HG03442 (cell line): ENCODE results near the gene GALNT18.

Source experiments
- ATAC-seq: cut with Tn5 transposase; IDR thresholded peaks from one replicate; pipeline ENCODE4 v1.9.1; 2021; ENCODE audit warnings: mild to moderate bottlenecking, moderate library complexity; ENCODE audit not compliant: unreplicated experiment

GALNT18 gene

GRCh38 chr11:11320825-11321224 is 301.0 kb downstream of the GALNT18 start:
- ATAC-seq = no peak

DNA sequence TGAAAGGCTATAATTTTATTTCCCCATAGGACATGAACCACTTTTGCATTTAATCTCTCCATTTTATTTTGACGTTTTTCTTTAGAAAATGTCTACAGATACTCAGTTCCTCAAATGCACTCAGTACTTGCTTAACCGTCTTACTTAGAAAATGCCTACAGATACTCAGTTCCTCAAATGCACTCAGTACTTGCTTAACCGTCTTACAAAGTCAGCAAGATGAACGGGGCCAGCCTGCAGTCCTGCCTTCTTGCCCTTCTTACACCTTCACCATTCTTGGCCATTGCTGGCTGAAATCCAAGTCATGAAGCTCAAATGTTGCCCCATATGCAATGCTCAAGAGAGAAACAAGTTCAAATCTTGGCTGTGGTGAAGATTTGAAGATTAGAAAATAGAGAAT is 302.8 kb downstream of the GALNT18 start:
- ATAC-seq = no peak

GRCh38 chr11:11318461-11318860 is 303.3 kb downstream of the GALNT18 start:
- ATAC-seq = no peak

- ATAC-seq = no peak
These were observed 305.1 kb downstream of the GALNT18 start for GRCh38 chr11:11316651-11317230.

DNA sequence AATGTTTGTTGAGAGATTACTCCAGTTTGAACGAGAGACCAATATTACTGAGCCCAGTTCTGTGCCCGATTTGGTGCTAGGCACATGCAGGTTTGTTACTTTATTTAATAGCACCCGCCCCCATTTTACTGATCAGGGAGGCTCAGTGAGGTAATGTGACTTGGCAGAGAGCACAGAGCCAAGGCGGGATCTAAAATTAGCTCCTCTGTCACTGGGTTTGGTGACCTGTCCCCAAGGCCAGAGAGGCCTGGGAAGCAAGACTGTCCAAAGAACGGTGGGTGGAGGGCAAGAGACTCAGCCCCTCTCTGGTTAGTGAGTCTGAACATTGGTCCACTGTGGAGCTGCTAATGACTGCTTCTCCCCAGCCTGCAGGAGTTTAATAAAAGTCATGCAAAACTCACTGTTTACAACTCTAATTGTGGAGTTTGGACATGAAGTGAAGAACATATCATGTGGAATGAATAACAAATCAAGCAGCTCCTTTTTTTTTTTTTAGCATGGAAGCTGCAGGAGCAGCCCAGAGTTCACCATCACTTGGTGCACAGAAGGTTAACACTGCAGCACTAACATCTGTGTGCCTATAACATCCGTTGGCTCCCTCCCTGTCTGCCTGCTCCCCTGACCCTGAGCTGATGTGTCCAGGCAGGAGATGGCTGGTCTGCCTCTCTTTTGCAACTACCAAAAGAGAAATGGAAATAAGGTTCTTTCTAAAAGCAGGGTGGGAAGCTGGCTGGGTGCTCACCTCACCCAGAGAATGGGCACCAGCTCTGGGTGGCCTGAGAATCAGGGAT is 307.7 kb downstream of the GALNT18 start:
- ATAC-seq = no peak

DNA sequence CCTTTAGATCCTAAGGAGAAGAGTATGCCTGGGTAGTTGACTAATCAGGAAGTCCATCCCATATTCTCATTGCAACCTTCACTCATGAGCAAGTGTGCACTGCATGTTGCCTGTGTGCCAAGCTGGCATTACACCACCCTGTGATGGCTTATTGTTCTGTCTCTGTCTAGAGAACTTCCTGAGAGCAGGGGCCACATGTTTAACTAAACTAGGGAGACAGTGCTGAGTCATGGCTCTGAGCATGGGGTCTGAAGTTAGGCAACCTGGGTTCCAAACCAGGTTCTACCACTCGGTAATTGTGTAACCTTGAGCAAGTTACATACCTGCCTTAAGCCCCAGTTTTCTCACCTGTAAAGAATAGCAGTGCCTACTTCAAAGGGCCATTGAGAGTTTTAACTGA is 308.4 kb downstream of the GALNT18 start:
- no peak for ATAC-seq

DNA sequence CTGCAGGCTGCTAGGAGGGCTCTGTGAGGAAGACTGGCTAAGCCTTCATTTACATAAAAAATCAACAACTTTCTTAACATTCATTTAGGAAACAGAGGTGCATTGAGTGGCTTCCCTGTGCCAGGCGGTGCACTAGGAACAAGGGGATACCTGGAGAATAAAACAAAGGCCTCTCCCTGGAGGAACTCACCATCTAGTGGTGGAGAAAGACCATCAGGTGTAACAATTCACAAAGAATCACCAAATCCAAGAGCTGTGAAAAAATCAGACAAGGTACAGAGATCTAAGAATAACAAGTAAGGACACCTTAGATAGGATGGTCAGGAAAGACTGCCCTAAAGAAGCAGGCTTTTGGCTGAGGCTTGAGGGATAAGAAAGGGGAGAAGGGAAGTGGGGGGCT is 309.1 kb downstream of the GALNT18 start:
- no peak for ATAC-seq

DNA sequence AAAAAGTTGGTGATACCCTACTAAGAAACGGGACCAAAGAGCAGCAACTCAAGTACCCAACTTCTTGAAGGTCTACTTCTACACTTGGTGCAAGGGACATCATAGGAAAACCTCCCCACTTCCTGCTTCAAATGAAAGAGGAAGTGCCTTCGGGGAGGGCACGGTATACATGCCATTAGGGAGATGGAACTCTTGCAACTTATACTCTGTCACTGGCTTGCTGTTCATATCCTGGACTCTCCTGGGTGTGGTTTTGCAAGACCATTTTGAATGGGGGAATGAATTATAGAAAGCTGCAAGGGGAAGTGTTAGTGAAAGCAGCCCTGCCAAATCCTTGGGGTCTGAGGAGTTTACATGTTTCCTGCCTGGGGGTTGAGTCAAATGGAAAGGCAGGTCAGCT is 310.6 kb downstream of the GALNT18 start:
- ATAC-seq = no peak

DNA sequence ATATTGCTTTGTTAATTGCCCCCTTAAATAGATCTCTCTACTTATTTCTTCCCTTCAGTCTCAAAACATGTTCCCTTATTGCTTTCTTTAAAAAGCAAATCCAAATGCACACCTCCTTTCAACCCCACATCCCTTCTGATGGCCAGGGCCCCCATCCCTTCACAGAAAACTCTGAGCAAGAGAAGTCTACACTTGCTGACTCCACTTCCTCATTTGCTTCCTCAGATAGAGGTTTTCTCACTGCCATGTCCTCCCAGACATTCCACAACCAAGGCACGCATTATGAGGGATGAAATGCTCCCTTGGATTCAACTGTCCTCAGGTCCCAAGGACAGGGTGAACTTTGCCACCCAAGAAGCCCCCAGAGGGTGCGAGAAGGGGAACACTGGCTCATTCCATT is 311.9 kb downstream of the GALNT18 start:
- ATAC-seq = no peak

- no peak for ATAC-seq
These were observed 313.6 kb downstream of the GALNT18 start for GRCh38 chr11:11308249-11308648.

- ATAC-seq = no peak
These were observed 314.9 kb downstream of the GALNT18 start for GRCh38 chr11:11306855-11307254.

DNA sequence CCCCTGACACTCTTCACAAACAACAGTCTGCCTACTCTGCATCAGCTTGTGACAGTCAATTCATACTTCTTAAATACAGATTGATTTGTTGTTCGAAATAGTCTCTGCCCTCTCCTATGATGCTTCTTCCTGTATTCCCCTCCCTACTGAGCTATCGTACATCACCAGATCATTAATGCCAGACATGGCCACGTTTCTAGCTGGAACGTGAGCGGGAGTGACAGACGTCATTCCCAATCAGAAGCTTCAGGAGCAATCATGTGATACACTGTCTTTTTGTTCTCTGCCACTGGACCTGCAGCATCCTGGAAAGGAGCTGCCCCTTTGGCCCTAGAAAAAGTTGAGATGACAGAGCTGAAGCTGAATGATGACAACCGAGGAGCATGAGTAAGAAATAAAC is 317.3 kb downstream of the GALNT18 start:
- ATAC-seq = no peak

DNA sequence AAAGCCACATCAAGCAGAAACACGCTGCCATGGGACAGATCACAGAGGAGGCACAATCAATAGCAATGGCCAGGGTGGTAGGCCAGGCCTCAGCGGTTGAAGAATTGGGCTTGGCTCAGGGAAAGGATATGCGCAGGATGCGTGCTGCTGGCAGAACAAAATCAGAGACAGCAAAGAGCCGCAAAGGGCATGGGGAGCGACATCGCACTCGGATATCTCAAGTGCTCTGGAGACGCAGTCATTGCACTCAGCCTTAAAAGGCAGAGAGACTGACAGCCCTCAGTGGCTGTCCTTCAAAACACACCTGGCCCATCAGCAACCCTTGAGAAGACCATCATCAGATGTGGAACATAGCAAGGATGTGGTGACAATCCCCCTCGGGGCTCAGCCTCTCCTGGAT is 319.2 kb downstream of the GALNT18 start:
- ATAC-seq = no peak

GRCh38 chr11:11301212-11301611 is 320.6 kb downstream of the GALNT18 start:
- no peak for ATAC-seq

DNA sequence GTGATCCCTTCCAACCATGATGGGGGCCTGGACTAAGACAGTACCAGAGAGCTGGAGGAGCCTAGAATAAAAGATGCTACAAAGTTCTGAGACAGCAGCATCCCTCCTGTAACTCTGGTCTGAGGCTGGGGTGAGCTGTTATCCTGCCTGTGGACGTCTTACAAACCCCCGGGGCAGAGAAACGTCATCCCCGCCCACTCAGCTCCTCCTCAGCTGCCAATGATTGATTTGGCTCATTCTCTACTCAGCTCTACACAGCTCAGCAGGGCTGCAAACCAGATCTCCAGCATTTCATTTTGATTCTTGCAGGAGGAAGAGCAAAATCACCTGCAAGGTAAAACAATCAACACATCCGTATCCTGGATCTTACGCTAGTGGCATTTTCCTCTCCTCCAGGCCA is 324.2 kb downstream of the GALNT18 start:
- no peak for ATAC-seq

DNA sequence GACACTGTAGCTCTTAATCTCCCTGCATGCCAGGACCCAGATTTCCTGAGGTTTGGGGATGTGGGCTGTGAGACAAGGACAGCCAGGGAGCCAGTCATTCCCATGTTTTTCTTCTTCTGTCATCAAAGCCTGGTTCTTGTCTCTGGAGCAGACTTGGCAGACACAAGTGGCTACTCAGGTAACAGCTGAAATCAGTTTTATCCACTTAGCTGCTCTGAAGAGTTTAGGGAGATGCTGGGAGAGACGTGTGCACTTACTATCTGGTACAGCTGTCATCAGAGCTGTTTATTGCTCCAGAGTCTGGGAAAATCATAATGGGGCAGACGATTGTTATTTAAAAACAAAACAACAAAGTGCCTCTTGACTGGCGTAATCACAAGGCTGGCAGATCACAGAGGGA is 325.4 kb downstream of the GALNT18 start:
- no peak for ATAC-seq

DNA sequence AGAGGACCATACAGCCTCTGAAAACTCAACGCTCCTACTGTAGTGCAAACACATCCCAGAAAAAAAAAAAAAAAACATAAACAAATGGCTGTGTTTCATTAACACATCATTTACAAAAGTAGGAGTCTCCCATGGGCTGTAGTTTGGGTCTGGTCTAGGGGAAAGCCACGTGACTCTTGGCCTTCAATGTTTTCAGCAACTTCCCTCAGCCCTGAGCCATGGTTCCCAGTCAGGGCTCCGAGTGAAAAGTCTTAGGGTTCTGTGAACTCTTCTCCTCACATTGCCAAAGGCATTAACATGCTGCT is 327.3 kb downstream of the GALNT18 start:
- no peak for ATAC-seq

DNA sequence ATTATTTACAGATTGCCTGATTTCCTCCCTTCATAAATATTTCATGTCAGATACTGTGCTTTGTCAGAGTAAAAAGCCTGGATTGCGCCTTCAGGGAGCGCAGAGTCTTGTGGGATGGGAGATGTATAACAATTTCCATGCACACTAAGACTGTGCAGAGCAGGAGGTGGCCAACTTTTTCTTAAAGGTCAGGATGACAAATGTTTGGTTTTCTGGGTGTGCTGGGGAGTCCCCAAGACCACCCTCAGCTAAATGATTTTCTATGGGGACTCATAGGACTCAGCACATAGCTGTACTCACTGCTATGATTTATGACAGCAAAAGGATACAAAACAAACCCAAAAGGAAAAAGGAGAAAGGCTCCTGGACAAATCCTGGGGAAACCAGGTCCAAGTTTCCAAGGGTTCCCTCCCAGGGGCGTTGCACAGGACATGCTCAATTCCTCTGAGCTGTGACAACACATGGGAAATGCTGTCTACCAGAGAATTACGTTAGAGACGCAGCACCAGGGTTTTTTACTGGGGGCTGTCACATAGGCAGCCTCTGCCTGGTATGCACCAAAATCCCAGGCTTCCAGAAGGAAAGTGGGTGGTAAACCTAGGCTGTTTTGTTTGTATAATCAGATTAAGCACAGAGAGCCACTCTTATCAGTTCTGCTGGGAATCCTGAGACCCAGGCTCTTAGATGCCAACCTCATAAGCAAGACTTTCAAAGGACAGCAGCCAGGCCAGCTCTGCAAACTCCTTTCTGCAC is 327.8 kb downstream of the GALNT18 start:
- ATAC-seq = no peak

GRCh38 chr11:11292839-11293238 is 329.0 kb downstream of the GALNT18 start:
- ATAC-seq = no peak

- ATAC-seq = no peak
These were observed 330.5 kb downstream of the GALNT18 start for GRCh38 chr11:11291041-11292015.

- no peak for ATAC-seq
These were observed 331.5 kb downstream of the GALNT18 start for GRCh38 chr11:11290354-11290753.
